Activated naive CD8-positive, alpha-beta T cell treated with anti-CD3 and anti-CD28 coated beads for 36 hours (primary cell): ENCODE data around the gene SNRPD3. TPM values are rescaled to one million over a fixed set of nuclear protein-coding genes. Genes with fewer than 3 reads are reported as not detected.

Source experiments
- DNase-seq: peaks from one replicate; pipeline ENCODE4 v3.0.0; 2021
- H3K27ac Mint-ChIP-seq: one replicate; pipeline ENCODE4 v1.8.0; 2022; ENCODE audit warnings: mild to moderate bottlenecking, moderate library complexity, mixed read lengths
- H3K27me3 Mint-ChIP-seq: one replicate; pipeline ENCODE4 v1.8.0; 2022; ENCODE audit warnings: mild to moderate bottlenecking, mixed read lengths
- H3K36me3 Mint-ChIP-seq: one replicate; pipeline ENCODE4 v1.8.0; 2021; ENCODE audit warnings: mild to moderate bottlenecking, mixed read lengths
- H3K4me1 Mint-ChIP-seq: one replicate; pipeline ENCODE4 v1.8.0; 2021; ENCODE audit warnings: mixed read lengths
- H3K4me3 Mint-ChIP-seq: one replicate; pipeline ENCODE4 v1.8.0; 2022; ENCODE audit warnings: mild to moderate bottlenecking, moderate library complexity, mixed read lengths
- H3K9me3 Mint-ChIP-seq: one replicate; pipeline ENCODE4 v1.8.0; 2022; ENCODE audit warnings: mixed read lengths
- total RNA-seq, 2 experiments: library from RNA; stranded (reverse); gene quantifications; one replicate each; pipeline ENCODE4 v1.2.3, GENCODE V29; 2021

The SNRPD3 gene
- total RNA-seq, 2 experiments from 2014 or later = 221 to 222 TPM

GRCh38 chr22:24578355-24579257 is 22.8 kb downstream of the SNRPD3 start:
- DNase-seq = no peak
- Mint-ChIP-seq H3K4me3 (no peak overlapping the region), H3K36me3 (peaks cover 15% of the 10 kb centered on the region), H3K27ac (peak overlapping the region; percentile 1), H3K4me1 (no peaks in the 10 kb centered on the region), H3K27me3 (no peaks in the 10 kb centered on the region), H3K9me3 (no peaks in the 10 kb centered on the region)

GRCh38 chr22:24579258-24579601 is 23.4 kb downstream of the SNRPD3 start:
- no peaks in the 10 kb centered on the region for H3K4me1 Mint-ChIP-seq
- peaks cover 15% of the 10 kb centered on the region for H3K36me3 Mint-ChIP-seq
- H3K4me3 Mint-ChIP-seq = no peak overlapping the region
- H3K9me3 Mint-ChIP-seq = no peaks in the 10 kb centered on the region
- no peak for DNase-seq
- H3K27me3 Mint-ChIP-seq = no peaks in the 10 kb centered on the region
- no peak overlapping the region for H3K27ac Mint-ChIP-seq

- Mint-ChIP-seq H3K36me3 (peaks cover 6% of the 10 kb centered on the region), H3K4me1 (no peaks in the 10 kb centered on the region), H3K27ac (no peak overlapping the region), H3K4me3 (no peak overlapping the region), H3K27me3 (no peaks in the 10 kb centered on the region), H3K9me3 (no peaks in the 10 kb centered on the region)
- DNase-seq = no peak
Observed at GRCh38 chr22:24580276-24580675, 24.5 kb downstream of the SNRPD3 start.

GRCh38 chr22:24582056-24582814 is 26.4 kb downstream of the SNRPD3 start:
- no peaks in the 10 kb centered on the region for H3K36me3 Mint-ChIP-seq
- H3K4me1 Mint-ChIP-seq = no peaks in the 10 kb centered on the region
- H3K9me3 Mint-ChIP-seq = no peaks in the 10 kb centered on the region
- no peak overlapping the region for H3K27ac Mint-ChIP-seq
- no peaks in the 10 kb centered on the region for H3K27me3 Mint-ChIP-seq
- DNase-seq = no peak
- no peak overlapping the region for H3K4me3 Mint-ChIP-seq

- no peaks in the 10 kb centered on the region for H3K36me3 Mint-ChIP-seq
- H3K27me3 Mint-ChIP-seq = no peaks in the 10 kb centered on the region
- no peak overlapping the region for H3K27ac Mint-ChIP-seq
- DNase-seq = no peak
- H3K4me3 Mint-ChIP-seq = no peak overlapping the region
- no peaks in the 10 kb centered on the region for H3K9me3 Mint-ChIP-seq
- no peaks in the 10 kb centered on the region for H3K4me1 Mint-ChIP-seq
Observed at GRCh38 chr22:24583221-24584165, 27.7 kb downstream of the SNRPD3 start.

- no peak for DNase-seq
- no peak overlapping the region for H3K27ac Mint-ChIP-seq
- H3K4me3 Mint-ChIP-seq = no peak overlapping the region
- no peaks in the 10 kb centered on the region for H3K36me3 Mint-ChIP-seq
- no peaks in the 10 kb centered on the region for H3K27me3 Mint-ChIP-seq
- no peaks in the 10 kb centered on the region for H3K9me3 Mint-ChIP-seq
- H3K4me1 Mint-ChIP-seq = no peaks in the 10 kb centered on the region
Observed at GRCh38 chr22:24584166-24584790, 28.5 kb downstream of the SNRPD3 start.

GRCh38 chr22:24584871-24585411 is 29.1 kb downstream of the SNRPD3 start:
- H3K4me3 Mint-ChIP-seq = no peak overlapping the region
- no peak for DNase-seq
- no peaks in the 10 kb centered on the region for H3K27me3 Mint-ChIP-seq
- H3K27ac Mint-ChIP-seq = no peak overlapping the region
- H3K9me3 Mint-ChIP-seq = no peaks in the 10 kb centered on the region
- H3K36me3 Mint-ChIP-seq = no peaks in the 10 kb centered on the region
- no peaks in the 10 kb centered on the region for H3K4me1 Mint-ChIP-seq

- H3K27ac Mint-ChIP-seq = no peak overlapping the region
- no peak overlapping the region for H3K4me3 Mint-ChIP-seq
- H3K27me3 Mint-ChIP-seq = peaks cover 2% of the 10 kb centered on the region
- H3K4me1 Mint-ChIP-seq = no peaks in the 10 kb centered on the region
- H3K36me3 Mint-ChIP-seq = no peaks in the 10 kb centered on the region
- no peak for DNase-seq
- no peaks in the 10 kb centered on the region for H3K9me3 Mint-ChIP-seq
Observed at GRCh38 chr22:24585461-24585860, 29.7 kb downstream of the SNRPD3 start.

- no peaks in the 10 kb centered on the region for H3K4me1 Mint-ChIP-seq
- H3K27me3 Mint-ChIP-seq = peaks cover 4% of the 10 kb centered on the region
- no peak for DNase-seq
- H3K9me3 Mint-ChIP-seq = no peaks in the 10 kb centered on the region
- no peaks in the 10 kb centered on the region for H3K36me3 Mint-ChIP-seq
- H3K4me3 Mint-ChIP-seq = no peak overlapping the region
- H3K27ac Mint-ChIP-seq = no peak overlapping the region
Observed at GRCh38 chr22:24585927-24586546, 30.2 kb downstream of the SNRPD3 start.

GRCh38 chr22:24587251-24587650 is 31.5 kb downstream of the SNRPD3 start:
- peaks cover 7% of the 10 kb centered on the region for H3K27me3 Mint-ChIP-seq
- peaks cover under 1% of the 10 kb centered on the region for H3K4me1 Mint-ChIP-seq
- H3K4me3 Mint-ChIP-seq = no peak overlapping the region
- H3K27ac Mint-ChIP-seq = no peak overlapping the region
- no peak for DNase-seq
- no peaks in the 10 kb centered on the region for H3K9me3 Mint-ChIP-seq
- no peaks in the 10 kb centered on the region for H3K36me3 Mint-ChIP-seq

GRCh38 chr22:24587948-24588347 is 32.1 kb downstream of the SNRPD3 start:
- Mint-ChIP-seq H3K4me1 (peaks cover 3% of the 10 kb centered on the region), H3K27ac (no peak overlapping the region), H3K4me3 (no peak overlapping the region), H3K9me3 (no peaks in the 10 kb centered on the region), H3K36me3 (no peaks in the 10 kb centered on the region), H3K27me3 (peaks cover 12% of the 10 kb centered on the region)
- no peak for DNase-seq

GRCh38 chr22:24588381-24588756 is 32.6 kb downstream of the SNRPD3 start:
- no peak for DNase-seq
- H3K4me1 Mint-ChIP-seq = peaks cover 3% of the 10 kb centered on the region
- H3K9me3 Mint-ChIP-seq = no peaks in the 10 kb centered on the region
- H3K4me3 Mint-ChIP-seq = no peak overlapping the region
- H3K27ac Mint-ChIP-seq = no peak overlapping the region
- H3K27me3 Mint-ChIP-seq = peaks cover 14% of the 10 kb centered on the region
- H3K36me3 Mint-ChIP-seq = no peaks in the 10 kb centered on the region

GRCh38 chr22:24588757-24589481 is 33.1 kb downstream of the SNRPD3 start:
- no peak for DNase-seq
- Mint-ChIP-seq H3K9me3 (no peaks in the 10 kb centered on the region), H3K27ac (no peak overlapping the region), H3K4me3 (no peak overlapping the region), H3K36me3 (no peaks in the 10 kb centered on the region), H3K4me1 (peaks cover 3% of the 10 kb centered on the region), H3K27me3 (peaks cover 19% of the 10 kb centered on the region)
